HL-60/S4 (cell line): ENCODE data around the gene DEFB121.
"Not testable (repeated sequence)": the region's sequence is repeated elsewhere in the genome, so short reads cannot be mapped to it uniquely, and the experiment has no call there.

Experiments
- in situ Hi-C: fragments of 300-500 bp; cut with MboI; formaldehyde crosslinking; loops from 2 replicates; pipeline ENCODE4 v1.14.3; 2022; ENCODE audit warnings: low sequenced_read_pairs

Gene DEFB121

GRCh38 chr20:31364272-31364671, 41.7 kb downstream of the DEFB121 start:
- in situ Hi-C loops = not testable (repeated sequence)

- in situ Hi-C loops = no loop called here
Measured at GRCh38 chr20:31363295-31363694, 42.7 kb downstream of the DEFB121 start.

- in situ Hi-C loops = no loop called here
Measured at GRCh38 chr20:31355981-31356380, 50.0 kb downstream of the DEFB121 start.
